HCT116 (cell line): Measurements from ENCODE around the gene IQSEC3.

Experiments used
- FOSL1 ChIP-seq: IDR thresholded peaks from 2 replicates; pipeline ENCODE4 v1.6.1; 2012; ENCODE audit warnings: low read depth
- POLR2A ChIP-seq: IDR thresholded peaks from 2 replicates; pipeline ENCODE4 v1.7.0; 2011; ENCODE audit warnings: borderline replicate concordance; ENCODE audit not compliant: insufficient read depth, insufficient read length; ENCODE audit errors: extremely low read depth
- RAD21 ChIP-seq: IDR thresholded peaks from 2 replicates; pipeline ENCODE4 v1.6.1; 2012; ENCODE audit warnings: low read depth, mild to moderate bottlenecking
- TF ChIP-seq, protein P1 (sequence below), 3 experiments: fragments of 200-600 bp in 1 of 3; sonication (generic) in 1 of 3; IDR thresholded peaks in 2 of 3; conservative IDR thresholded peaks in 1 of 3; 2 replicates each; pipeline ENCODE4 v1.5.1; 2012 to 2017; ENCODE audit warnings: low read depth in 2 of 3, low read length in 2 of 3, antibody characterized with exemption in 1 of 3, borderline replicate concordance in 1 of 3, control low read depth in 1 of 3, mild to moderate bottlenecking in 1 of 3, mixed read lengths in 1 of 3, mixed run types in 1 of 3, moderate library complexity in 1 of 3; ENCODE audit not compliant: insufficient read depth in 1 of 3
- TF ChIP-seq, protein P2 (sequence below): IDR thresholded peaks from 2 replicates; pipeline ENCODE4 v1.6.1; 2012; ENCODE audit warnings: low read depth
- TF ChIP-seq, protein P3 (sequence below): IDR thresholded peaks from 2 replicates; pipeline ENCODE4 v1.6.1; 2011; ENCODE audit warnings: mild to moderate bottlenecking, low read length, moderate library complexity; ENCODE audit not compliant: insufficient replicate concordance; ENCODE audit errors: extremely low read depth

DNA sequence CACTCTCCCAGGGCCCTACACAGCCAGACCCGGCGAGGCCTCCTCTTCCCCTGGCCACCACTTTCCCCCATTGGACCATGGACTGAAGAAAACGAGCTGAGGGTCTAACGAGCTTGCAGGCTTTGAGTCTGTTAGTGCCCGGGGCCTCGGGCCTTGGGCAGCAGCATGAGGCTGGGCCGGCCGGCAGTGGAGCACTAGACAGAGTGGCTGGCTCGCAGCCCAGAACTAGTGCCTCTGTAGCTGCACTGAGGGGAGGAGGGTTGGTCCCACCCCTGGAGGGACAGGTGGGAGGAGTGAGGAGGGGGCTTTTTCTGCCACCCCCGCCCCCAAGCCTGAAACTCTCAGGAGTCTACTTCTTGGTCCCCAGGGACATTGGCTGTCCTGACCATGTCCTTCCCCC, 108.7 kb downstream of the IQSEC3 start:
- TF ChIP-seq POLR2A (no peak), FOSL1 (no peak), RAD21 (no peak)
- TF ChIP-seq, protein P1, sequence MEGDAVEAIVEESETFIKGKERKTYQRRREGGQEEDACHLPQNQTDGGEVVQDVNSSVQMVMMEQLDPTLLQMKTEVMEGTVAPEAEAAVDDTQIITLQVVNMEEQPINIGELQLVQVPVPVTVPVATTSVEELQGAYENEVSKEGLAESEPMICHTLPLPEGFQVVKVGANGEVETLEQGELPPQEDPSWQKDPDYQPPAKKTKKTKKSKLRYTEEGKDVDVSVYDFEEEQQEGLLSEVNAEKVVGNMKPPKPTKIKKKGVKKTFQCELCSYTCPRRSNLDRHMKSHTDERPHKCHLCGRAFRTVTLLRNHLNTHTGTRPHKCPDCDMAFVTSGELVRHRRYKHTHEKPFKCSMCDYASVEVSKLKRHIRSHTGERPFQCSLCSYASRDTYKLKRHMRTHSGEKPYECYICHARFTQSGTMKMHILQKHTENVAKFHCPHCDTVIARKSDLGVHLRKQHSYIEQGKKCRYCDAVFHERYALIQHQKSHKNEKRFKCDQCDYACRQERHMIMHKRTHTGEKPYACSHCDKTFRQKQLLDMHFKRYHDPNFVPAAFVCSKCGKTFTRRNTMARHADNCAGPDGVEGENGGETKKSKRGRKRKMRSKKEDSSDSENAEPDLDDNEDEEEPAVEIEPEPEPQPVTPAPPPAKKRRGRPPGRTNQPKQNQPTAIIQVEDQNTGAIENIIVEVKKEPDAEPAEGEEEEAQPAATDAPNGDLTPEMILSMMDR (IDR thresholded peaks at IDR 0.05 in 2 of 3, conservative IDR thresholded peaks at IDR 0.05 in 1 of 3; ENCODE audit: borderline replicate concordance in 1 of 3, insufficient read depth in 1 of 3, low read depth in 2 of 3, low read length in 2 of 3): no peak
- TF ChIP-seq, protein P2, sequence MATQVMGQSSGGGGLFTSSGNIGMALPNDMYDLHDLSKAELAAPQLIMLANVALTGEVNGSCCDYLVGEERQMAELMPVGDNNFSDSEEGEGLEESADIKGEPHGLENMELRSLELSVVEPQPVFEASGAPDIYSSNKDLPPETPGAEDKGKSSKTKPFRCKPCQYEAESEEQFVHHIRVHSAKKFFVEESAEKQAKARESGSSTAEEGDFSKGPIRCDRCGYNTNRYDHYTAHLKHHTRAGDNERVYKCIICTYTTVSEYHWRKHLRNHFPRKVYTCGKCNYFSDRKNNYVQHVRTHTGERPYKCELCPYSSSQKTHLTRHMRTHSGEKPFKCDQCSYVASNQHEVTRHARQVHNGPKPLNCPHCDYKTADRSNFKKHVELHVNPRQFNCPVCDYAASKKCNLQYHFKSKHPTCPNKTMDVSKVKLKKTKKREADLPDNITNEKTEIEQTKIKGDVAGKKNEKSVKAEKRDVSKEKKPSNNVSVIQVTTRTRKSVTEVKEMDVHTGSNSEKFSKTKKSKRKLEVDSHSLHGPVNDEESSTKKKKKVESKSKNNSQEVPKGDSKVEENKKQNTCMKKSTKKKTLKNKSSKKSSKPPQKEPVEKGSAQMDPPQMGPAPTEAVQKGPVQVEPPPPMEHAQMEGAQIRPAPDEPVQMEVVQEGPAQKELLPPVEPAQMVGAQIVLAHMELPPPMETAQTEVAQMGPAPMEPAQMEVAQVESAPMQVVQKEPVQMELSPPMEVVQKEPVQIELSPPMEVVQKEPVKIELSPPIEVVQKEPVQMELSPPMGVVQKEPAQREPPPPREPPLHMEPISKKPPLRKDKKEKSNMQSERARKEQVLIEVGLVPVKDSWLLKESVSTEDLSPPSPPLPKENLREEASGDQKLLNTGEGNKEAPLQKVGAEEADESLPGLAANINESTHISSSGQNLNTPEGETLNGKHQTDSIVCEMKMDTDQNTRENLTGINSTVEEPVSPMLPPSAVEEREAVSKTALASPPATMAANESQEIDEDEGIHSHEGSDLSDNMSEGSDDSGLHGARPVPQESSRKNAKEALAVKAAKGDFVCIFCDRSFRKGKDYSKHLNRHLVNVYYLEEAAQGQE: no peak
- TF ChIP-seq, protein P3, sequence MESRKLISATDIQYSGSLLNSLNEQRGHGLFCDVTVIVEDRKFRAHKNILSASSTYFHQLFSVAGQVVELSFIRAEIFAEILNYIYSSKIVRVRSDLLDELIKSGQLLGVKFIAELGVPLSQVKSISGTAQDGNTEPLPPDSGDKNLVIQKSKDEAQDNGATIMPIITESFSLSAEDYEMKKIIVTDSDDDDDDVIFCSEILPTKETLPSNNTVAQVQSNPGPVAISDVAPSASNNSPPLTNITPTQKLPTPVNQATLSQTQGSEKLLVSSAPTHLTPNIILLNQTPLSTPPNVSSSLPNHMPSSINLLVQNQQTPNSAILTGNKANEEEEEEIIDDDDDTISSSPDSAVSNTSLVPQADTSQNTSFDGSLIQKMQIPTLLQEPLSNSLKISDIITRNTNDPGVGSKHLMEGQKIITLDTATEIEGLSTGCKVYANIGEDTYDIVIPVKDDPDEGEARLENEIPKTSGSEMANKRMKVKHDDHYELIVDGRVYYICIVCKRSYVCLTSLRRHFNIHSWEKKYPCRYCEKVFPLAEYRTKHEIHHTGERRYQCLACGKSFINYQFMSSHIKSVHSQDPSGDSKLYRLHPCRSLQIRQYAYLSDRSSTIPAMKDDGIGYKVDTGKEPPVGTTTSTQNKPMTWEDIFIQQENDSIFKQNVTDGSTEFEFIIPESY: no peak
